ENCODE measurements around the gene CDKN2C.
A peak's percentile ranks its signal among the peaks of the same experiment; 100 is the strongest.
"Not testable (repeated sequence)": the region's sequence is repeated elsewhere in the genome, so short reads cannot be mapped to it uniquely, and the experiment has no call there.

CDKN2C gene

DNA sequence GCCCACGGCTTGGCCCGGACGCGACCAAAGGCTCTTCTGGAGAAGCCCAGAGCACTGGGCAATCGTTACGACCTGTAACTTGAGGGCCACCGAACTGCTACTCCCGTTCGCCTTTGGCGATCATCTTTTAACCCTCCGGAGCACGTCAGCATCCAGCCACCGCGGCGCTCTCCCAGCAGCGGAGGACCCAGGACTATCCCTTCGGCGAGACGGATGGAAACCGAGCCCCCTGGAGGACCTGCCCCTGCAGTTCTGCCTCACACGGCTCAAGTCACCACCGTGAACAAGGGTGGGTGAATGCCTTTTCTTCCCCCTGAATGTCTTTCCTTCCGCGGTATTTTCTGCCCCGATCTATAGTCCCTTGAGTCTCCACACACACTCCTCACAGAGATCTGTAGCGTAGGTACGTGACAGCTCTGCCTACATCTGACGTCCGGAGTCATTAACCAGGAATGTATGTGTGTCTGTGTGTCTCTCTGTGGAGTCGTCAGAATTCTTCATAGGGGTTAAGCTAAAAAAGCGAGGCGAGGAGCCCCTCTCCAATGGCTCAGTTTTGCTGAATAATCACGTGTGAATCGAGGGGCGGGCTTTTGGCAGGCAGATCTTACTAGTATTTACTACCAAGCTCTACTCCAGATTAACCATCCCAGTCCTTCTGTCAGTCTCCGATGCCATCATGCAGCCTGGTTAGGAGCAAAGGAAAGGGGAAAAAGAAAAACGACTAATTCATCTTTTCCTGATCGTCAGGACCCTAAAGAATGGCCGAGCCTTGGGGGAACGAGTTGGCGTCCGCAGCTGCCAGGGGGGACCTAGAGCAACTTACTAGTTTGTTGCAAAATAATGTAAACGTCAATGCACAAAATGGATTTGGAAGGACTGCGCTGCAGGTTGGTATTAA is at the start of gene CDKN2C:
Gene CDKN2C, plus strand, starts transcription at position 635 of the 898 bp plus-strand sequence. Its CDS starts 124 bp downstream, at position 759.
- FAIRE-seq = peak; percentile 33

DNA sequence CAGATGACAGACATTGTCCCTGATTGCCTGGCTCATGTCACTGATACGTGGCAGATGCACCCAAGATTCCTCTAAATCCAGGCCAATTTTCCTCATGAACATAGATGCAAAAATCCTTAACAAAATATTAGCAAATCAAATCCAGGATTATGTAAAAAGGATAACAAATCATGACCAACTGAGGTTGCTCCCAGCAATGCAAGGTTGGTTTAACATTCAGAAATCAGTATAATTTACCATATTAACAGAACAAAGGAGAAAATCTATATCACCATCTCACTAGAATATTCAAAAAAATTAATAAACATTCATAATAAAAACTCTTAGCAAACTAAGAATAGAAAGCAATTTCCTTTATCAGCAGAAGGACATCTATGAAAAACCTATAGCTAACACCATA is 49.6 kb upstream of the CDKN2C start:
- no peak for FAIRE-seq

DNA sequence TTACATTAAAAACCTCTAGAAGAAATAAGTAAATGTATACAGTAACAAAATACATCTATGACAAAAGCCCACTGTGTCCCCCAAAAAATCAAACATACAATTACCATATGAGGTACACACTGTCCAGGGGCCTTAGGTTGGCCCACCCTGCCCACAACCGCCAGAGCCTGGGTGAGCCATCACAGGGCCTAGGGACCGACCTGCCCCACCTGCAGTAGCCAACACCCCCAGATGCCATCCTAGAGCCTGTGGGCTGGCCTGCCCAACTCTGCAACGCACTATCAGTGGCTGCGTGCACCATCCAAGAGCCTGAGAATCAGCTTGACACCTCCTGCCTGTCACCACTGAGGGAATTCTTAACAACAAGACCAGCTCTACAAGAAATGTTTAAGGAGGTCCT is 49.0 kb upstream of the CDKN2C start:
- no peak for FAIRE-seq

DNA sequence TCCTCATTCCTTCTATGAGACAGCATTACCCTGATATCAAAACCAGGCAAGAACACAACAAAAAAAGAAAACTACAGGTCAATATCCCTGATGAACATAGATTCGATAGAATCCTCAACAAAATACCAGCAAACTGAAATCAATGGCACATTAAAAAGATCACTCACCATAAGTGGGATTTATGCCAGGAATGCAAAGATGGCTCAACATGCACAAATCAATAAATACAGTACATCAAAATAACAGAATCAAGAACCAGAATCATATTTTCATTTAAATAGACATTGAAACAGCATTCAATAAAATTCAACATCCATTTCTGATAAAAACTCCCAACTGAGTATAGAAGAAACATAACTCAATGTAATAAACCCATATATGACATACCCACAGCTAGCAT is 46.5 kb upstream of the CDKN2C start:
- FAIRE-seq = no peak

DNA sequence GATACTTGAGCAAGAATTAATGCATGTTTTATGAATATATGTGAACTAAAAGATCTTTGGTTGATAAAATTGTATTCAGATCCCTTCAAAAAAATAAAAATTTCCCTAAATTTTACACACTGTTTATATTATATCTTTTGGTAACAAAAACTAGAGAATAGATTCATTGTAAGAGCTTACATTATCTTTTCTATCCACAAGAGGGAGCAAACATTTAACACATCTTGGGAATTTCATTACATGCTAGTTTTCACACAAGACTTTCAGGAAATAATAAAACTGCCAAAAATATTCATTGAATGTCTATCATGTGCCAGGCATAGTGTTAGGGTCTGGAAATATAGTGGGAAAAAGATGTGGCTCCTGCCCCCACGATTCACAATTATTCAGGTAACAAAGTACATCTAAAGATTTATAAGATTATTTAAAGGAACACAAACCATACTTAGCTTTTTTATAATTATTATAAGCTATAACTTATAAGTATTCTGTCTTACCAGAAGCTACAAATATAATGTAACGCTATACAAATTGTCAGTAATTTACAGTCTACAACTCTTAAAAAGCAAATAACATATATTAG is 40.6 kb upstream of the CDKN2C start:
- FAIRE-seq = peak; percentile 93

DNA sequence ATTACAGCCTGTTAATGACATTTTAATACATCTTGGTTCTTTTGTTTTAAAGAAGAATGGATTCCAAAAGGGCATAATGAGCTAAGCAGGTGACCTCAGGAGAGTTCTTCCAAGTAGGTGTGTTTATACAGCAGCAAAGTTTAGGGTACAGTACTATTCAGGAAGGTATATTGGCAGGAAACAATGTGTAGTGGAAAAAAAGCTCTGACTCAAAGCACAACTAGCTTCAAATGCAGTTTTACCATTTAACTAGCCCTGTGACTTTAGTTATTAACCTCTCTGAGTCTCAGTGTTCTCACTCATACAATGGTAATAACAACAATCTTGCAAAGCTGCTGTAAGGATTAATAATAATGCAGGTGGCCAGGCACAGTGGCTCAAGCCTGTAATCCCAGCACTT is 39.9 kb upstream of the CDKN2C start:
- FAIRE-seq = no peak

DNA sequence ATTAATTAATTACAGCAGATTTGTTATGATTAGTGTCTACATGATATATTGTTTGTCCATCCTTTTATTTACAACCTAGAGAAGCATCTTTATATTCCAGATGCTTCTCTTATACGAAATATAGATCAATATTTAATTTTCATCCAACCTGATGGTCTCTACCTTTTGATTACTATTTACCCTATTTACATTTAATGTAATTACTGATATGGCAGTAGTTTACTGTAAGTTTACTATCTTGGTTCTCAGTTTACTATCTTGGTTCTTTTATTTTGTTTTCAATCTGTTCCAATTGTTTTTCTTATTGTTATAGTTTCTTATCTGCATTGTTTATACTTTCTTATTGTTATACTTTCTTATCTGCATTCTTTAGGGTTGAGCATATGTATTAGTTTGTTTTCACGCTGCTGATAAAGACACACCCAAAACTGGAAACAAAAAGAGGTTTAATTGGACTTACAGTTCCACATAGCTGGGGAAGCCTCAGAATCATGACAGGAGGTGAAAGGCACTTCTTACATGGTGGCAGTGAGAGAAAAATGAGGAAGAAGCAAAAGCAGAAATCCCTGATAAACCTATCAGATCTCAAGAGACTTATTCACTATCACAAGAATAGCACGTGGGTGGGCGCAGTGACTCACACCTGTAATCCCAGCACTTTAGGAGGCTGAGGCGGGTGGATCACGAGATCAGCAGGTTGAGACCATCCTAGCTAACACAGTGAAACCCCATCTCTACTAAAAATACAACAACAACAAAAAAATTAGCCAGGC is 38.9 kb upstream of the CDKN2C start:
- no peak for FAIRE-seq

DNA sequence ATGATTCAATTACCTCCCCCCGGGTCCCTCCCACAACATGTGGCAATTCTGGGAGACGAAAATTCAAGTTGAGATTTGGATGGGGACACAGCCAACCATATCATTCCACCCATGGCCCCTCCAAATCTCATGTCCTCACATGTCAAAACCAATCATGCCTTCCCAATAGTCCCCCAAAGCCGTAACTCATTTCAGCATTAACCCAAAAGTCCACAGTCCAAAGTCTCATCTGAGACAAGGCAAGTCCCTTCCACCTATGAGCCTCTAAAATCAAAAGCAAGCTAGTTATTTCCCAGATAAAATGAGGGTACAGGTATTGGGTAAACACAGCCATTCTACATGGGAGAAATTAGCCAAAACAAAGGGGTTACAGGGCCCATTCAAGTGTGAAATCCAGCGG is 38.0 kb upstream of the CDKN2C start:
- not testable (repeated sequence) for FAIRE-seq

DNA sequence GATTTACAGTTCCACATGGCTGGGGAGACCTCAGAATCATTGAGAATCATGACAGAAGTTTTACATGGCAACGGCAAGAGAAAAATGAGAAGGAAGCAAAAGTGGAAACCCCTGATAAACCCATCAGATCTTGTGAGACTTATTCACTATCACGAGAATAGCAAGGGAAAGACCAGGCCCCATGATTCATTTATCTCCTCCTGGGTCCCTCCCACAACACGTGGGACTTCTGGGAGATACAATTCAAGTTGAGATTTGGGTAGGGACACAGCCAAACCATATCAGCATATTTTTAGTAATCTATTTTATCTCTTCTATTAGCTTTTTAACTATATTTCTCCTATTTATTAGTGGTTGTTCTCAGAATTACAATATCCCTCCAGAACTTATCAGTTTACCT is 36.3 kb upstream of the CDKN2C start:
- not testable (repeated sequence) for FAIRE-seq

DNA sequence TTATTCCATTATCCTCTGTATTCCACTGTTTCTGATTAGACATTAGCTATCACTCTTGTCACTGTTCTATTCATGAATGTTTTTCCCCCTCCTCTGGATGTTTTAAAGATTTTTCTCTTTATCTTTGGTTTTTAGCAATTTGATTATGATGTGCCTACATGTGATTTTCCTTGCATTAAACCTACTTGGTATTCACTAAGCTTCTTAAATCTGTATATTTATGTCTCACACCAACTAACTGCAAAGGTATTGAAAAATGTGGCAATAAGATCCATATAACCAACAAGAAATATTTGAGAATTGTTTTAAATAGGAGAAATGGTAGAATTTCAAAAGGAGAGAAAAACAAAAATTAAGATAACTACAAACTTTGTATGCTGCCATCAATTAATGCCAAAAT is 35.2 kb upstream of the CDKN2C start:
- FAIRE-seq = no peak

DNA sequence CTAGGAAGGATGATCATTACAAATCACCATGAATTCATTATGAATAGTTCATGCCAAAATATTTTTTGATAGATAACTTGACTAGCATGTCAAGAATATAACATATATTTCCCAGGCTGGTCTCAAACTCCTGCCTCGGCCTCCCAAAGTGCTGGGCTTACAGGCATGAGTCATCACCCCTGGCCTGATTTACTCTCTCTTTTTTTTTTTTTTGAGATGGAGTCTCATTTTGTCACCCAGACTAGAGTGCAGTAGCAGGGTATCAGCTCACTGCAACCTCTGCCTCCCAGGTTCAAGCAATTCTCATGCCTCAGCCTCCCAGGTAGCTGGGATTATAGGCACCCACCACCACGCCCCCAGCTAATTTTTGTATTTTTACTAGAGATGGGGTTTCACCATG is 34.8 kb upstream of the CDKN2C start:
- FAIRE-seq = not testable (repeated sequence)

DNA sequence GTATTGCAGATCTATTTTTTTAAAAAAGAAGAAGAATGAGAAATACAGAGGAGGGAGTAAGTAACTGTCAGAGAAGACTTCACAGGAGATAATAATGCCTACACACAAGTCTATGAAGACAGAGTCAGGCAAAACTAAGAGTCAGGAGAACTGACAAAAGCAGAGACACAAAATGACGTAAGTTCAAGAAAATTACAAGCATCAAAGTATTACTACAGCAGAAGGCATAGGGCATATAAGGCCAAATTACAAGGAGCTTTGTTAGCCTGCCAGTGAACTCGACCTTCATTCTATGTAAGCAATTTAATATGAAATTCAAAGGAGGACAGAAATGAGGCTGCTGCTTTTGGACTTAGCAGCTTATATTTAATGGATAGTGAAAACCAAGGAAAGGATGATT is 33.7 kb upstream of the CDKN2C start:
- FAIRE-seq = no peak

DNA sequence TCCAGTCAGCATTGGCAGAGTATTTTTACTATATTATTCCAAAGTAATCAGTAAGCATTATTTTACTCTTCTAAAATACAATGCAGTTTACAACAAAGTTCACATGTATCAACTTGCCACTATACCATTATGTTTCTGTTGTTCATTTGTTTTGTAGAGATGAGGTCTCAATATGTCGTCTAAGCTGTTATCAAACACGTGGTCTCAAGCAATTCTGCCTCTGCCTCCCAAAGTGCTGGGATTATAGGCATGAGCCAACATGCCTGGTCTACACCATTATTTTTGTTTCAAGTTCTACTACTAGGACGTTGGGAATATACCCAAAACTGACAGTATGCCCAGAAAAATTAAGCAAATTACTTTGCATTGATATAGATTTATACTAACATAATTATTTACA is 29.8 kb upstream of the CDKN2C start:
- FAIRE-seq = no peak

DNA sequence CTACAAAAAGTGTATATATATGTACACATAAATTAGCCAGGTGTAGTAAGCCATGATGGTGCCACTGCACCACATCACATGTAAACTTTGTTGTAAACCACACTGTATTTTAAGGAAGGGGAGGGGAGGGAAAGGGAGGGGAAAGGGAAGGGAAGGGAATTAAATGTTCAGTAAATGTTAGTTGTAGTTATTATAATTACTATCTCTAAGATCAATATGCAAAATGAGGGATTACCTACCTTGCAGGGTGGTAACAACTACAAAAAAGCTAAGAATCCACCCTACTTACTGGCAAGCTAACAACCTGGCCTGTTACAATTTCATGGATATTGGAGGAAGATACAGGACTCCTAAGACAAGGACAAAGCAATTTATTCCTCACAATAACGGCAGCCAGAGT is 27.7 kb upstream of the CDKN2C start:
- no peak for FAIRE-seq

DNA sequence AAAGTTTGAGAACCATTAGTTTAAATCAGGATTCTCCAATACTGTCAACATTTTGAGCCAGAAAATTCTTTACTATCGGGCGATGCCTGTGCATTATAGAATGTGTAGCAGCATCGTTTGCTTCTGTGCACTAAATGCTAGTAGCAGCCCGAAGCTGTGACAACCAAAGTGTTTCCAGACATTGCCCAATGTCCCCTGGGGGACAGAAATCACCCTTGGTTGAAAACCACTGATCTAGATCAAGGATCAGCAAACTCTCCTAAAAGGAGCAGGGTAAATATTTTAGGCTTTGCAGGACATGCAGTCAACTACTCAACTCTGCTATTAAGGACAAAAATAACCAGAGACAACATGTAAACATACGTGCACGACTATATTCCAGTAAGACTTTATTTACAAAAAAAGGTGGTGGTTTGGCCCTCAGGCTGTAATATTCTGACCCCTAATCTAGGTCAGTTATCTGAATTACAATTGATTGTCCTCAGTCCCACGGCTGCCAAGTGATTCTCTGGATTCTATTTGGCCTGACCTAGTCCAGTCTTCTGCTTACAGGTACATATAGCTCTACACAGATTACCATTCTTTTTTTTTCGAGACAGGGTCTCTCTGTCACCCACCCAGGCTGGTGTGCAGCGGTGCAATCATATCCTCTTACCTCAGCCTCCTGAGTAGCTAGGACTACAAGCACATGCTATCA is 20.6 kb upstream of the CDKN2C start:
- no peak for FAIRE-seq

DNA sequence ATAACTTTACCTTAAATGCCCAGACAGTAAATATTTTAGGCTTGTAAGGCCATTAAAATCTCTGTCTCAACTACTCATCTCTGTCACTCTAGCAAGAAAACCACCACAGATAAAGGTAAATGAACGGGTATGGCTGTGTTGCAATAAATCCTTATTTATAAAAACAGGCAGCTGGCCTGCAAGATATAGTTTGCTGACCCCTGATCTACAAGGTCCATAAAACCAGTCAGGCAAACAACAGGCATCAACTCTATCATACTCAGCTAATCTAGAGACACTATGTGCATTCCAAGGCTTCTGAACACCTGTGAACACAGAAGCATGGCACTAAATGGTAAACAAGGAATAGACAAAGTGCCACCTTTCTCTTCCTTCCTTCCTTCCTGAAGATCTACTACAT is 19.6 kb upstream of the CDKN2C start:
- no peak for FAIRE-seq

DNA sequence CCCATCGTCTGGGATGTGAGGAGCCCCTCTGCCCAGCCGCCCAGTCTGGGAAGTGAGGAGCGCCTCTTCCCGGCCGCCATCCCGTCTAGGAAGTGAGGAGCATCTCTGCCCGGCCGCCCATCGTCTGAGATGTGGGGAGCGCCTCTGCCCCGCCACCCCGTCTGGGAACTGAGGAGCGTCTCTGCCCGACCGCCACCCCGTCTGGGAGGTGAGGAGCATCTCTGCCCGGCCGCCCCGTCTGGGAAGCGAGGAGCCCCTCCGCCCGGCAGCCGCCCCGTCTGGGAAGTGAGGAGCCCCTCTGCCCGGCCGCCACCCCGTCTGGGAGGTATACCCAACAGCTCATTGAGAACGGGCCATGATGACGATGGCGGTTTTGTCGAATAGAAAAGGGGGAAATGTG is 17.5 kb upstream of the CDKN2C start:
- FAIRE-seq = not testable (repeated sequence)

DNA sequence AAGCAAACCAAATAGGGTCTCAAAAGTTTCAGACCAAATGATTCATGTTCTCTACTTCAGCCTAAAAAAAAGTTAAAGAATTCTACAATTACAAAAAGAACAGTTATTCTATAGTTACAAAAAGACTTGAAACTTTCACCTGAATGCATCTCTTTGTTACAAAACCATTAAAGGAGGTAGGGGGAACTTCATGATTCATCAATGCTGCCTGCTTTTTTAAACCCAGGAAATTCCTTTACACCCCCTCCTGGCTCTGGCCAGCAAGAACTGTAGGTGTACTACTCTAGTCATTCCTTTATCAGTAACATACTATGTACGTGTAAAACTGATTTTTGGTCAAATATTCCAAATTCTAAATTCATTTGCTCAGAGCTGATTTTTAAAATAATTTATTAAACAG is 14.9 kb upstream of the CDKN2C start:
- no peak for FAIRE-seq

DNA sequence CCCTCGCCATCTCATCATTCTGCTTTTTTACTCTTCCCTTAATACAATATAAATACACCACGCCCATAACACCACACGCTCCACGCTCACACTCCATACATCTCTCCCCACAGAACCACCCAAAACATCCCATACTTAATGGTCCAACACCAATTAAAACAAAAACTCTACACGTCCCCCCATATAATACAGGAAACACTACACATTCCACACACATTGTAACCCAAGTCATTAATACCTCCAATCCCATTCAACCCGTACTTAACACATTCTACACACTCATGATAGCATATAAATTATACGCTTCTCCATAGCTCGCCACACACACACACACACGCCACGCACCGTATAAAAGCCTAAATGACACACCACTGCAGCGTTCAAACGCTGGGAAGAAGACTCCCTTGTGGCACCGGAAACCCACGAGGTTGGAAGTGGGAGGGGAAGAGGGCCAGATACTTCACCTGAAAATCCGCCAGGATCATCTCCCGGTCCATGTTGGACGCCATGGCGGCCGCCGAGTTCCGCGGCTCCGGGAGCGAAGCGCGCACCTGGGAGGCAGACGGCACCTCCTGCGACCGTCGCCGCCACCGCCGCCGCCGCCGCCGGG is 10.6 kb upstream of the CDKN2C start:
- no peak for FAIRE-seq

DNA sequence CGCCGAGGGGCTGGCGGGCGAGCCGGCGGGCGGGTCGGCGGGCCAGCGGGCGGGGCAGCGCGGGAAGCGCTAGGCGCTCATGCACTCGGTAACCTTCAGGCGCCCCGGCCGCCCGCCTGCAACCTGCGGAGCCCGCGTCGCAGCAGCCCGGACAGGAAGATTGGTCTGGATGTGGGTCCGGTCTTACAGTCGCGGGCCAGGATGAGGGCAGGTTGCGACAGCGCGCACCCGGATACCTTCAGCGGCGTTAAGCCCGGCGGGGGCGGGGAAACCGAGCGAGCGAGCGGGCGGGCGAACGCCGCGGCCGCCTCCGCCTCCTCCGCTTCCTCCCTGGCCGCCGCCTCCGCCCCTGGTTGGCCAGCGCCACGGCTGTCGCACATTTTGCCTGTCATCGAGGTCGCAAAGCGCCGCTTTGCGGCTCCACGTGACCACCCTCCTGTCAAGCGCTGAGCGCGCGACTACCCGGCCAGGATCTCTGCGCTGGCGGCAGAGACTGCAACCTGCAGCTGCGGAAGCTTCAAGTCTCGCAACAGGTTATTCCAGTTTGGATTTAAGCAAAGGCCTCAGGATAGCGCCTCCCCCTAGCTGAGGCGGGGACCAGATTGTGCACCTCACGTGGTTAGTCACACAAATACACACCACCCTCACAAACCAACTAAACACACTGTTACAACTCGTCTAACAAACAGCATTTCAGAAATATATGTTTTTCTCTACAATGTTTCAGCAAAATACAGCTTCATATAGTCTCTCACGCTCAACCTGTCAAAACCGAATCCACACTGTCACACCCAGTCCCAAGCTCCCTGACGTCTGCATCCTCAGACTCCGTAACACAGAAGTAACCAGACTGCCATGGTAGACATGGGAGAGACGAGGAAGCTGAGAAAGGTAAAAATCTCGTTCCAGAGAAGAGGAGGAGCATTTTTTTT is 9.9 kb upstream of the CDKN2C start, which contains the start of gene FAF1:
Gene FAF1, minus strand, starts transcription at position 355 of the 932 bp plus-strand sequence. CDS start 456 bp downstream, outside the sequence.
- no peak for FAIRE-seq

DNA sequence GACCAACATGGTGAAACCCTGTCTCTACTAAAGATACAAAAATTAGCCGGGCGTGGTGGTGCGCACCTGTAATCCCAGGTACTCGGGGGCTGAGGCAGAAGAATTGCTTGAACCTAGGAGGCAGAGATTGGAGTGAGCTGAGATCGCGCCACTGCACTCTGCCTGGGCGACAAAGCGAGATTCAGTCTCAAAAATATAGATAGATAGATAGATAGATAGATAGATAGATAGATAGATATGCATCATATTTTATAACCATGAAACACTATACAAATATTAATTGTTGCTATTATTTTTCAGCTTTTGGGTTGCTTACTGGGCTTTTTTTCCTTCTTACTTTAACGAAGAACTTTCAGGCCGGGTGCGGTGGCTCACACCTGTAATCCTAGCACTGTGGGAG is 5.2 kb upstream of the CDKN2C start:
- FAIRE-seq = no peak
